NCI-H128 (cell line): ENCODE data around the gene LBHD1.
"Not testable (repeated sequence)": the region's sequence is repeated elsewhere in the genome, so short reads cannot be mapped to it uniquely, and the experiment has no call there.

Source experiments
- DNase-seq: peaks from one replicate; lab custom pipeline; 2025; ENCODE audit not compliant: unreplicated experiment; lab: John Stamatoyannopoulos, UW

LBHD1 gene

GRCh38 chr11:62621027-62621566, 51.0 kb downstream of the LBHD1 start:
- no peak for DNase-seq

DNA sequence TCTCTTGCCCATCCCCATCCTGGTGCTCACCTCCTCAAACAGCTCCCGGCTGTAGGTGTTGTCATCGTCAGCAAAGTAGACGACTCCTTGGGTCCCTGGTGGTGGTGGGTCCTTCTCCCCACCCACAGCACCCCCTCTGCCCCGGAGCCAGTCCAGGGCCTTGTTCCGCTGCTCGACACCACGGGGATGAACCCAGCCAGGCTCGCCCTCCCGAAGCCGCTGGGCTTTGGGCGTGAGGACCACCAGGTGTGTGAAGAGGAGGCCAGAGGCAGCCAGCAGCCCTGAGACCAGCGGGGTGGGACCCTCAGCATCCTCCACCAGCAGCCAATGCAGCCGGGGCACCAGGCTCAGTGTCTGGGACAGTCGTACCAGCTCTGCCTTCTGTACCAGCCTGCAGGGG, 55.1 kb downstream of the LBHD1 start:
- DNase-seq: not testable (repeated sequence)

DNA sequence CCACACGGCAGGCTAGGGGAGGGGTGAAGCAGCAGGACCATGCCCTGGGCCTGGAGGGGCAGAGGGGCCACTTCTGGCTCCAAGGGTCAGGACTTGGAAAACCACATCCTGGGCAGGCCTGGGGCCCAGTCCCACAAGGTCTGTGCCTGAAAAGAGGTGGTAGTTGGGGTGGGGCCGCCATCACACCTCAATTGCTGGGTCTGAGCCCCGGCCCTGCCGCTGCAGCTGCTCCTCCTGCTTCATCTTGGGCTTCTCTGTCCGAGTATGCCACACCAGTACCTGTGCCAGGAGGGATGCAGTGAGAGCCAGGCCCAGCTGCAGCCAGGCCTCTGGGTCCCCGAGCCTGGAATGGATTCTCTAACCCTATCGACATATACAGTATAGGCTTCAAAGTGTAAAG, 56.5 kb downstream of the LBHD1 start:
- no peak for DNase-seq

GRCh38 chr11:62614275-62614674, 57.8 kb downstream of the LBHD1 start:
- no peak for DNase-seq

DNA sequence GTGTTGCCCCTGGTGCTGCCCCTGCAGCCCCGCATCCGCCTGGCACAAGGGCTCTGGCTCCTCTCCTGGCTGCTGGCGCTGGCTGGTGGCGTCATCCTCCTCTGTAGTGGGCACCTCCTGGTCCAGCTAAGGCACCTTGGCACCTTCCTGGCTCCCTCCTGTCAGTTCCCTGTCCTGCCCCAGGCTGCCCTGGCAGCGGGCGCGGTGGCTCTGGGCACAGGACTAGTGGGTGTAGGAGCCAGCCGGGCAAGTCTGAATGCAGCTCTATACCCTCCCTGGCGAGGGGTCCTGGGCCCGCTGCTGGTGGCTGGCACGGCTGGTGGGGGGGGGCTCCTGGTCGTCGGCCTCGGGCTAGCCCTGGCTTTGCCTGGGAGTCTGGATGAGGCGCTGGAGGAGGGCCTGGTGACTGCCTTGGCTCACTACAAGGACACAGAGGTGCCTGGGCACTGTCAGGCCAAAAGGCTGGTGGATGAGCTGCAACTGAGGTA, 58.7 kb downstream of the LBHD1 start:
- no peak for DNase-seq
